Hematopoietic multipotent progenitor cell treated with erythropoietin and hydrocortisone succinate and interleukin-3 and kit ligand, for 6 days (in vitro differentiated cells): ENCODE results near the gene SCIN.
"Not testable (repeated sequence)": the region's sequence is repeated elsewhere in the genome, so short reads cannot be mapped to it uniquely, and the experiment has no call there.

Experiments
- DNase-seq: peaks from one replicate; pipeline ENCODE4 v3.0.0-alpha.2; 2015

Gene SCIN

DNA sequence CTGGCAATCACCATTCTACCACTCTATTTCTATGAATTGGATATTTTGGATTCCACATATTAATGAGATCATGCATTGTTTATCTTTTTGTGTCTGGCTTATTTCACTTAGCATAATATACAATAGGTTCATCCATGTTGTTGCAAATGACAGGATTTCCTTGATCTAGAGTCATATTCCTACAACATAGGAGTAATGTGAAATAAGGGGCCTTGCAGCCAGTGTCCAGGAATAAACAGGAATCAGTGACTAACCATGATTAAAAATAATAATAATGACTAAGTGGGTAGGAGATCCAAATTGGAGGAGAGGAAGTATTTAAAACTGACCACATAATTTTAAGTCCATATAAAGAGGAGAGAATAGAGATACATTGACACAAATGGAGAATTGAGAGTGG, 49.9 kb downstream of the SCIN start:
- DNase-seq, result no peak

DNA sequence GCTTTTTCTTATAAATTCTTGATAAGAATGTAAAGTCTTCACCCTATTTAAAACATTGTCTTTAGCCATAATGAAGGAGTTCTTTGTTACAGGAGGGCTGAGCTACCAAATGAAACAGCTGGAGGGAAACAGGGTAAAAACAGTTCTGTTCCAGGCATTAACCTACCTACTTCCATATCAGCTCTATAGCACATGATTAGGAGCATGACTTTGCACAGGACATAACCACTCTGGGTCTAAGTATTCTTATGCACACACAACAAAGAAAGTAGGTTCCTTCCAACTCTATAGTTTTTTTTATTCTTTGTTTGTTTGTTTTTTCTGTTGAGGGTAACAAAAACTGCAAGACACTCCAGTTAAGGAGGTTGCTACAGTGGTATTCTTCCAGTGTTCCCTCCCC, 52.7 kb downstream of the SCIN start:
- DNase-seq, result no peak

DNA sequence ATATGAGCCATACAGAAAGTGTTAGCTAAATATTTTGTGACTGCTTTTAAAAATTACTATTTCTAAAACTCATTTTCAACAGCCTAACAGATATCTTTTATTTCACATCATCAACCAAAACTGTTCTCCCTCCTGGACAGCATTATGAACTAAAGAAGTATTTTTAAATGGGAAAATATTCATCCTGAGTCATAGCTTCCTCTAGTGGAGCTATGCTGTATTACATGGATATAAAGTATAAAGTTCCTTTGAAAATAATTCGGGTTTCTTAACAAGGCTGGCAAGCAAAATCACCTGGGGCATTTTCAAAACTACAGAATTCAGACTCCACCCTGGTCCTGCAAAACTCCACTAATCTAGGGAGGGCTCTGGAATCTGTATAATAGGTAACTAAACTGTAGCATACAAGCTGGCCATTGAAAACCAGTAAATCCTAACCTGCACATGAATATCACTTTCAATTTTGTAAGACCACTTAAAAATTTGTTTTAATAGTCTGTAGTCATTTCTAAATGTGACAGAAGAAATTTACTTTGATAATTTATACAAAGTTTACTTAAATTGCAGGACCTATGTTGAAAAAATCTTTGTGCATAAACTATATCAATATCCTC, 53.5 kb downstream of the SCIN start:
- DNase-seq, result peak; percentile 53

DNA sequence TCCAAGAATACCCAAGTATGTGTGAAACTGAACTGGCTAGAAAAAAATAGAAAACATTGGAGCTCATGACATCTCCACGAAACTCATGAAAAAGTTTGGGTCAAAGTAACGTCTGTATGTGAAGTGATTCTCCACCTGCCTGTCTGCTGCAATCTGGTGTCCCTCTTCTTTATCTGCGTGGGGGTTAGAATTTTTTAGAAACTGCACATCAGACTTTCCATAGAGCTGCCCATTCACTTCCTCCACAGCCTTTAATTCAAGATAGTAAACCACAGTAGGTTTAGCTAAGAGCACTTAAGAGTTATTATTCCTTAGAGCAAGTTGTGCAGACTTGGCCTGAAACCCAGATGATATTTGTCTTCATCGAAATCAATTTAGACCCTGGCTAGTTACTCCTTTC, 55.3 kb downstream of the SCIN start:
- peak; percentile 34 for DNase-seq

DNA sequence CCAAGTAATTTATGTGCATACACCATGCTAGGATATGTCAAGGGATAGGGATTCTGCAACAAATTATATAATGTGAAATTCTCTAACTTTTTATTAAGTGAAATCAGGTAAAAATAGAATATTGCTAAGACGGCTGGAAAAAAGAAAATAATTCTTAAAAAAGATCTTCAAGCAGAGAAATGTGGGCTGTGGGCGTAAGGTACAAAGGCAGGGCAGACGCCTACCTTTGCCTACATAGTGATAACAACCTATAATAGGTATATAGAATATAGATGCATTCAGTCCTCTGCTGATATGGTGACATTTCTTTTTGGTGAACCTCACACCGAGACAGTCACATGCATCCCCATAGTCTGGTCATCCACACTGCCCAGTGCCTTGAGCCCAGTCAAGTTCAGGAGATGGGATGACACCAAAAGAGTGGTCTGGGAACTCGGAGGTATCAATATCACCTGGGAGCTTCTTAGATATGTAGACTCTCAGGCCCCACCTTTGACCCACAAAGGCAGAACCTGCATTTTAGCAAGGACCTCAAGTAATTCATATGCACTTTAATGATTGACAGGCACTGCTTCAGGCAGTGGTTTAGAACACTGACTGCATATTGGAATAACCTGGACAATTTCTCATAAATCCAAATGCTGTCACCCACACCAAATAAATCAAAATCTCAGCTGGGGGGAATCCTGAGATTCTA, 59.4 kb downstream of the SCIN start:
- no peak for DNase-seq

DNA sequence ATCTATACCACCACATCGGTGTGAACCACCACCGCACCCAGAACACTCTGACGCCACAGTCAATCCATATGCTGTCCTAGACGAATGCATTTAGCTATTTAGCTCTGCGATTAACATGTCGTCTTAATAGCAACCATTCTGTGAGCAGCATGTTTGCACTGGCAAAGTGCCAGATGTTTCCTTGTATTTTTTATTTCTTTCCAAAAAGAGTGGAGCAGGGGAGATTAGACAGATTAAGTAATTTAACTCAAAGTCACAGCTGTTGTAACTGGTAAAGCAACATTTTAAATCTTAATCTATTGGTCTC, 59.9 kb downstream of the SCIN start:
- DNase-seq, result no peak

DNA sequence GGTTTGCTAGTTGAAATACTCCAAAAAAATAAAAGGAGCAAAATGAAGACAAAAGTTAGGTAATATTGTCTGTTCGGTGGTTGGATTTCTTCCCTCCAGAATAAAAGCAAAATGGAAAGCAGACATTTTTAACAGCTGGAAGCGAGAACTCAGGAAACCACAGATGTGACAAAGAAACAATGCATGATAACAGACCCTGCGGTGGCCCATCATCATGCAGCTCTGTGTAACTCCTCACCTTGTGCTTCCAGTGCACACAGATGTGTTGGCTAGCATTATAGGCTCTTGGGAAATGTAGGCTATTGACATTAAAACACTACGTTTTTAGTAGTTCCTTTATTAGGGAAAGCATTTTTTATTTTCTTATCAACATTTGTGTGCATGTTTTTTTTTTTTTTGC, 63.1 kb downstream of the SCIN start:
- peak; percentile 51 for DNase-seq

DNA sequence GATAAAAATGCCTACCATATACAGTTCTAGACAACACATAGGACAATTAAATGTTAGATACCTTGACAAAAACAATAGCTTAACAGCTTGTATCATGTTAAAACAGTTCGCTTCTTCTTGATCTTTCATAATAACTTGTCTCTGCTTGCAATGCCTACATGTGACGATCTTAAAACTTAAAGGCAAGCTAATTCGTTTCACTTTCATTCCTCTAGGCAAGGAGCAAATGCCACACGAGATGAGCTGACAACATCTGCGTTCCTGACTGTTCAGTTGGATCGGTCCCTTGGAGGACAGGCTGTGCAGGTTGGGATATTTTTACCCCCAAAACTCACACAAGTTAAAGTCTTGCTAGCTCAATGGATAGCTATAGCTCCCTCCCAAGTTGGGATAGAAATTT, 65.3 kb downstream of the SCIN start:
- DNase-seq, result peak; percentile 32

DNA sequence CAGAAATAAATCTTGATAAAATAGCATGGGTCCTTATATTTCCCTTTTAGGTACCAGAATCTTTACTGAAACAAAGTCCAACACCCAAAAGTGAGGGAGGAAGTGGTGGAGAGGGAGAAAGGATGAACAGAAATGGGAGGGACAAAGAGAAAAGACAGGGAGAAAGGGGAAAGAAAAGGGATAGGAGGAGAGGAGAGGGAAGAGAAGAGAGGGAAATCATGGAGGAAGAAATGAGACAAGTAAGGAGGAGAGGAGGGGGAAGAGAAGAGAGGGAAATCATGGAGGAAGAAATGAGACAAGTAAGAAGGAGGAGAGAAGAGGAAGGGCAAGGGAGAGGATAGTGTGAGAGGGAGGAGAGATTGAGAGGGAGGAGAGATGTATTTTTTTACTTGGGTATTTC, 66.8 kb downstream of the SCIN start:
- DNase-seq, result no peak

DNA sequence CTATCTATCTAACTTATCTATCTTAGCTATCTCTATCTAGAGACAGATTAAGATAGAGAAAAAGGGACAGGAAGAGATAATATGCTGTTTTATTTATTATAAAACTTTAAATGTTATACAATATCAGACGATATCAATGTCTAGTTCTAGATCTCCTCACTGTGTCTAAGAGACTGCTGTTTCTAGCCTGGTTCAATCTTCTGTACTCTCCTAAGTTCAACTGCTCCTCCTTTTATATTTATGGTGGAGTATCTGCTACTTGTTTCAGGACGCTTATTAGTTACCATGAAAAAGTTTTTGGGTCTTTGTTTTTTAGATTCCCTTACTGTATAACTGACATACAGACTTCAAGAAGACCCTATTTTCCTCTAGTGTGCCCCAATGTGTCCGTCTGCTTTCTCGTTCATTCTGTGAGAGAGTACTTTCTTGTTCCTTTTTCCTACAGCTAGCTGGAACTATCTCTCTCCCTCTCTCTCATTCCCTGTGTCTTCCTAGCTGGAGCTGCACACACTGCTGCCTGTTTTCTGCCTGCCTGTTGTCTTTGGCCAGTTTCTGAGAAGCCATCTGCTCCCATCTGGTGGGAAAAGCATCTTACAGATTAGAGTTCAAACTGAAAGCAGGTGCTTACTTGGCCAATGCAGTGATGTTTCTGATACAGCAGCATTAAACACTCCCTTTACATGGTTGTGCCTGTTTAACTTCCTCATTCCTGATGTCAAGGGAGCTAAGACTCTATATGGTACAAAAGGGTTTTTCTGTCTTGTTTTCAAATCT, 67.5 kb downstream of the SCIN start:
- peak; percentile 48 for DNase-seq

DNA sequence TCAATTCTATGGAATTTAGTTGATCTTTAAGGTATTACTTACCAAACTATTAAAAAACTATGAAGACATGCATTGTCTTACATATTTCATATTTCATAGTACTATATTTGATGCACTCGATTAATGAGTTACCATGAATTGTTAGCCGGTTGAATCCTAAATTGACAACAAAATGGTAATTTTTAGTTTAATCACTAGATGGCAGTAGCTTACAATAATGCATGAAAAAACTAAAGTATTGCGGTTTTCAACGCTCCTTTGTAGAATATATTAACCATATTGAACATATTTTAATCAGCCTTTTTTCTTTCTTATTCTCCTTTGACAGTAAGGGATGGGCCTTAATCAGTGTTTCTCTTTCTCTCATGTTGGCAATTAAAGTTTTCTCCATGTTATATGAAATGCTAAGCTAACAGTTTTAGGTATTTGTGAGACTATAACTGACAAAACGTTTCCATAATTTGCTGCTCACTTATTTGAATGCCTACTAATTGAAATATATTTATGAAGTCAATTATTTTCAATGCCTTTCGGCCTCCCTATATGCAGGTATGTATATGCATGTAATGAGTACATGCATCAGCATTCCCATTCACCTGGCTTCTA, 68.4 kb downstream of the SCIN start:
- peak; percentile 85 for DNase-seq

DNA sequence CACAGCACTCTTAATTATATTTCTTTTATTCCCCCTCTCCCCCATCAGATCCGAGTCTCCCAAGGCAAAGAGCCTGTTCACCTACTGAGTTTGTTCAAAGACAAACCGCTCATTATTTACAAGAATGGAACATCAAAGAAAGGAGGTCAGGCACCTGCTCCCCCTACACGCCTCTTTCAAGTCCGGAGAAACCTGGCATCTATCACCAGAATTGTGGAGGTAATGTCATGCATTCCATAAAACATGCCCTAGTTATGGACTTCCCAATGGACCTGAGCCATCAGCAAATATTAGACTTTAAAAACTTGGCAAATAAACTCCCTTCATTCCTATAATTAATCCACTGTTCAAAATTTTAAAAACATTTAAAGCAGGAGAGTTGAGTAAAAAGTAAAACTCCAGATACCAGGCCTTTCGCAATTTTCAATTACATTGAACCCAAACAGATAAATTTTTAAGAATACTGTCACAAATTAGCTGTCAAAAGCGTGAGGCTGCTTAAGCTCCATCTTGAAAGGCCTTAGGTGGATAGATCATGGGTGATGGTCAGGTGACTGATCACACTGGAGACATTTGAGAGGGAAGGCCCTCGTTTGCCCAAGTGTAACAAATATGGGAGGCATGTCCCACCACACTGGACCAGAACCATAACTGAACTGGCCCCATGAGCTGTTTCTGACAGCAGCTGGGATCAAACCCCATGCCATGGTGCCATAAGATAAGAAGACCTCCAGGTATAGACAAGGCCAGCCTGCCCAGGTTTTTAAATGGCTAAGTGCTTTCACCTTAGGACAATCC, 70.0 kb downstream of the SCIN start:
- no peak for DNase-seq

DNA sequence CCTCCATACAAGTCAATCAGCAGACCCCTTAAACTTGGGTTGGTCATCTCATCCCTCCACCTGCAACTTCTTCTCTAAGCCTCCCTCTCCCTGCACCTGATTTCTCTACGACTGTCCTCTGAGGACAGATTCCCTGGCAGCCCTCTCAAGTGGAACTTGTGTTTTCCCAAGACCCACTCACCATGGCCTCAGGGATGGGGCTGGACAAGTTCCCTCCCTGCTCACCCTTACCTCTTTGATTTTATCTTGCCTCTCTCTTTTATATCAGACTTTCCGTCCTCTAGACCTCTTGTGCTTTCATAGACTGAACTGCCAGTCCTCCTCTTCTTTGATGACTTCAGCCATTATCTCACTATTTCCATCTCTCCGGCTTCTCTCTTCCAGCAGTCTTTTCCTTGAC, 70.7 kb downstream of the SCIN start:
- no peak for DNase-seq

DNA sequence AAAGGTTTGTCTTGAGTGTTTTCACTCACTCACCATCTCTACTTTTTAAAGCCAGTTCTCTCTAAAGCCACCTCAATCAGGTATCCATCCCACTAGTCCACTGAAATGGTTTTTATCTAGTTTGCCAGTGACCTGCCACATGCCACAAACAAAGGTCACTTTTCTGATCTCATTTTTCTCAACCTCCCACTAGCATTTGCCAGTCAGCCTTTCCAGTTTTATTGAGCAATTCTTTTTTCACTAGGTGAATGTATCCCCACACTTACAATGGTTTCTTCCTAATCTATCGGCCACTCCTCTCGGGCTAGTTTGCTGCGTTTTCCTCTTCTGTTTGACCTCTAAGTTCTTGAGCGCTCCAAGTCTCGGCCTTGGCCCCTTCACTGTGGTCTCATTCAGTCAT, 72.0 kb downstream of the SCIN start:
- no peak for DNase-seq

DNA sequence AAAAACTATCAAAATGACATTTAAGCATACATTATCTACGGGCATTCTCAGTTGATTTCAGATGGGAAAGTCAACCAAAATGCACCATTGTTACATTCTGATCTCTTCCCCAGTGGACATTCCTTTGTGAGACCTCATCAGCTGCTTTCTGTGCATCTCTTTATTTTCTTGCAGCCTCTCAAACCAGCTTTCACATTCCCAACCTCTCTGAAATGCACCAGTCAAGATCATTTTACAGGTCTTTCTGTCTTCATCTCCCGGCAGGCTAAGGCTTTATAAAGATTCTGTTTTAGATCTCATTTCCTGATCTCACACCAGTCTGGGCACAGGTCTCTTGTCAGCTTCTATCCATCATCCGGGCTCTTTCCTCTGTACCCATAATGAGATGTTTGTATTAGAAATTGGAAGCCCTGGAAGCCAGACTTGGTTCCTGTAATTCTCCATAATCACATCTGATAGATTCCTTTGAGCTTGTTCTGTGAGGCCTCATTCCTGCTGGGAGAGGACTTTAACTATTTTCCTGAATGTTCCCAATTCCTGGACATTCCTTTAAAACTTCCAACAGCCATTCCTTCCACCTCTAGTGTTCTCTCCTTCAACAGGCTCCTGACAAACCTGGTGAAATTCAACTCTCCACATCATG, 72.6 kb downstream of the SCIN start:
- no peak for DNase-seq

DNA sequence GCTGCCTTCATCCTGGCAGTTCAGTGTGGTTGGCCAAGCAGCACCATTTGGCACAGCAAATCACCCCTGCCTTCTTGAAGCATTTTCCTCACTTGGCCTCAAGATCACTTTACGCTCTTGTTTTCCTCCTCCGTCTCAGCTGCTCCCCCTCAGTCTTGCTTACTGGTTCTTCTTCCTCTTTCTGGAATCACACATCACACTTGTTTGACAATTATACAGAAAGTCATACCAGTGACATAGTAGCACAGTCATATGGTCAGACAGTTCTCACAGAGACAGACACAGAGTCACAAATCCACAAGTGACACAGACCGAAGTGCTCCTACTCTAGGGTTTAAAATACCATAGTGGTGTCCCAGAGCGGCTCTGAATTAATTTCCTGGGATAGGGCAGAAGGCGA, 73.1 kb downstream of the SCIN start:
- DNase-seq, result peak; percentile 13

DNA sequence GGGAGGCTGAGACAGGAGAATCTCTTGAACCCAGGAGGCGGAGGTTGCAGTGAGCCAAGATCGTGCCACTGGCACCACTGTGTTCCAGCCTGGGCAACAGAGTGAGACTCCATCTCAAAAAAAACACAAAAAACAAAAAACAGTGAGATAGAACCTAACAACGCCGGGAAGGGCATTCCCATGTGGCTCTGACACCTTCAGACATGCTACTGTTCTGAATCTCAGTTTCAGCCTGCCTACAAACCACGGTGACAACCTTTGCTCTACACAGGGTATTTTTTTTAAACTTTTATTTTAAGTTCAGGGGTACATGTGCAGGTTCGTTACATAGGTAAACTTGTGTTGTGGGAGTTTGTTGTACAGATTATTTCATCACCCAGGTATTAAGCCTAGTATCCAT, 74.7 kb downstream of the SCIN start:
- DNase-seq, result not testable (repeated sequence)

DNA sequence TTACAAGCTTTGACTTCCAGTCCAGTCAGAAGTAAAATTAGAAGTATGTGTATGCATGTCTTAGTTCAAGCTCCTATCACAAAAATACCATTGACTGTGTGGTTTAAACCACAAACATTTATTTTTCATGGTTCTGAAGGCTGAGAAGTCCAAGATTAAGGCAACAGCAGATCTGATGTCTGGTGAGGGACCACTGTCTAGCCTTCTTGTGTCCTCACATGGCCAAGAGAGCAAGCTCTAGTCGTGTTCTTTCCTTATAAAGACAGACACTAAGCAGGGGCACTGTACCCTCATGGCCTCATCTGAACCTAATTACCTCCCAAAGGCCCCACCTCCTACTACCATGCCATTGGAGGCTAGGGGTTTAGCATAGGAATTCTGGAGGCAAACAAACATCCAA, 75.6 kb downstream of the SCIN start:
- DNase-seq, result peak; percentile 52

DNA sequence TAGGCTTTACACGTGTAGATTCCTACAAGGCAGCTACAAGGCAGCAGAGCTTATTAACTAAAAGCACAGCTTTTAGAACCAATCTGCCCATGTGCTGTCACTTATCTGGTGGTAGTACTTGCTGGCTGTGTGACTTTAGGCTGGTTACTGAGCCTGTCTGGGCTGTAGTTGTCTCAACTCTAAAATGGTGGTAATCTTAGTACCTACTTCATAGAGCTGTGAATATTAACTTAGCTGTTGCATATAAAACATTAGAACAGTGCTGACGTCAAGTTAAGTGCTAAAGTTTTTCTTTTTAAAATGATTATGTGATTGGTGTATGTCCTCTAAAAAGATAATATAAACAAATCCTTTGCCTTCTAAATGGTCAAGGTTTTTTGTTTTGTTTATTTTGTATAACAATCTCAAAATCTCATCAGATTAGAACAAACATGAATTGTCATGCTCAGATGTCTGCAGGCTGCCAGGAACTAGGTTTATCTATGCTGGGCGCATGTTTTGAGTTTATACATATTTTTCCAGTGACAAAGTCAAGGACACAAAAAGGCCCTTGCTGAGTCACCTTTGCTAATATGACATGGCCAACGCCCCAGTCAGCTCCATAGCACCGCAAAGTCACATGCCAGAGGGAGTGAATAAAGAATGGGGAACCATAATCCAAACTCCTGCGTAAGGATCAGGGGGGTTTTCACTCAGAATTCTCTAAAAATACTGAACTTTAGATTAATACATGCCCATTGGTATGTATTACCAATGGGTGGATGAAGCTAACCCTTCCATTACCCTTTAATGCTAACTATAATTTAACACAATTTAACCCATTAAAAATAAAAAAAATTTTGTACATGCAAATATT, 77.1 kb downstream of the SCIN start:
- peak; percentile 45 for DNase-seq

DNA sequence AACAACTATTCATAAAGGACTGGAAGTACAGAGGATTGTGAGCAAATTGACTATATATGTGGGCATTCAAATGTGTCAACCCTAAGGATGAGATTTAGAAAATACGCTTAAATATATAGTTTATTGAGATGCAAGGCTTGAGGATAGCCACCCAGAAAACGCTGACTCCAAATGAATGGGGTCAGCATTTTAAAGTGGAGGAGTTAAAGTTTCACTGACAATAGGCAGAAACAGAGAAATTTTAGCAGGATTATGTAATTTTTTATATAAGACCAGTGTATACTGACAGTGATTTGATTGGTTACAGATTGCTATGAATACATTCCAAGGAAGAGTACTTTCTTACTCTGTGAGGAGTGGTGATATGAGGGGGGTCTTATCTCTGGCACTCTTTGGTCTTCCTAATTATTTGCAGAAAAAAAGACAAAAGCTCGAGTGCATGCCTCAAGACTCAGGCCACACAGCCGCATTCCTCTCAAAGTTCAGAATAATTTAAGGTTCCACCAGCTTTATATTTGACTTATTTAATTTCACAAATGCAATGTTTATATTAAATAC, 78.3 kb downstream of the SCIN start:
- no peak for DNase-seq

DNA sequence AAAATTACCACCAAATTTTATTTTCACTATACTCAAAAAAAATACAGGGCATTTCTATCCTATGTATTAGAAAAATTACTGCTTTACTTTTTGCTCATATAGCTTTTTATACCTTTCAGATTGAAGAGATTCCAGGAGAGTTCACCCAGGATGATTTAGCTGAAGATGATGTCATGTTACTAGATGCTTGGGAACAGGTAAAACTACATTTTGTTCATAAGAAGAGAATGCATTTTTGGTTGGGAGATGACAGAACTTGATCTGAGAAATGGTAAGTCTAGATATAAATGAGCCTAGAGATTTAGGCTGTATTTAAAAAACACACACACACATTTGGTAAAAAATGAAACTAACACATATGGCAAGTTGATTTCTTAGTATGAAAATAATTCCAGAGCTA, 78.8 kb downstream of the SCIN start:
- no peak for DNase-seq
